Measurements from ENCODE around the gene CHRNA5.
A peak's percentile ranks its signal among the peaks of the same experiment; 100 is the strongest.
"Not testable (repeated sequence)": the region's sequence is repeated elsewhere in the genome, so short reads cannot be mapped to it uniquely, and the experiment has no call there.

The CHRNA5 gene

GRCh38 chr15:78565097-78565950 lies at the start of gene CHRNA5:
TSS of gene CHRNA5 (plus strand) at chr15:78565520. CDS start at chr15:78565720, 200 bp downstream.
- CTCF ChIA-PET, result interaction anchor here (0.7 to 1.3 kb wide), 4 partner anchors 14 to 932 kb away, joined by 3 to 4 read pairs (median 4); no protein-coding TSS in a partner anchor
- DNase-seq (ENCODE audit: low spot score), result peak; percentile 92
- peak within 1 kb of the TSS; percentile 90 for H3K27ac ChIP-seq
- POLR2A ChIA-PET (ENCODE audit: low non-redundant PET), result interaction anchor here (0.5 to 1.5 kb wide), 2 partner anchors 25 to 662 kb away, joined by 3 to 5 read pairs; partner anchors contain the start of gene PSMA4
- TF ChIP-seq CTCF (conservative IDR thresholded peaks at IDR 0.05; ENCODE audit: low read depth), result no peak

- POLR2A ChIA-PET (ENCODE audit: low non-redundant PET); CTCF ChIA-PET; DNase-seq (ENCODE audit: low spot score): not testable (repeated sequence)
Observed at GRCh38 chr15:78520035-78520434, 45.3 kb upstream of the CHRNA5 start.

GRCh38 chr15:78524230-78524629 lies 41.1 kb upstream of the CHRNA5 start:
- CTCF ChIA-PET, result no interaction called here
- POLR2A ChIA-PET (ENCODE audit: low non-redundant PET), result no interaction called here
- no peak for DNase-seq (ENCODE audit: low spot score)
- H3K27ac ChIP-seq, result no peak overlapping the region
- no peak for TF ChIP-seq CTCF (conservative IDR thresholded peaks at IDR 0.05; ENCODE audit: low read depth)

More at GRCh38 chr15:78520035-78520434, 45.3 kb upstream of the CHRNA5 start:
- not testable (repeated sequence) for H3K27ac ChIP-seq

GRCh38 chr15:78527325-78527724 lies 38.0 kb upstream of the CHRNA5 start:
- CTCF ChIA-PET, result no interaction called here
- no peak for TF ChIP-seq CTCF (conservative IDR thresholded peaks at IDR 0.05; ENCODE audit: low read depth)
- DNase-seq (ENCODE audit: low spot score), result no peak
- POLR2A ChIA-PET (ENCODE audit: low non-redundant PET), result no interaction called here
- H3K27ac ChIP-seq, result no peak overlapping the region

GRCh38 chr15:78533331-78533730 lies 32.0 kb upstream of the CHRNA5 start:
- TF ChIP-seq CTCF (conservative IDR thresholded peaks at IDR 0.05; ENCODE audit: low read depth), result no peak
- H3K27ac ChIP-seq, result no peak overlapping the region
- no peak for DNase-seq (ENCODE audit: low spot score)
- ChIA-PET POLR2A (ENCODE audit: low non-redundant PET) (no interaction called here), CTCF (interaction anchor here (0.7 to 0.8 kb wide), 2 partner anchors 104 to 337 kb away, joined by 3 read pairs; no protein-coding TSS in a partner anchor)

GRCh38 chr15:78536134-78536533 lies 29.2 kb upstream of the CHRNA5 start:
- no peak for TF ChIP-seq CTCF (conservative IDR thresholded peaks at IDR 0.05; ENCODE audit: low read depth)
- no peak overlapping the region for H3K27ac ChIP-seq
- POLR2A ChIA-PET (ENCODE audit: low non-redundant PET), result no interaction called here
- CTCF ChIA-PET, result interaction anchor here (0.6 kb wide), 2 partner anchors 39 to 902 kb away, joined by 3 read pairs; no protein-coding TSS in a partner anchor
- DNase-seq (ENCODE audit: low spot score), result no peak

Data from RWPE1 (cell line).